ENCODE data around the gene RELA.
"Not testable (repeated sequence)": the region's sequence is repeated elsewhere in the genome, so short reads cannot be mapped to it uniquely, and the experiment has no call there.

RELA gene

GRCh38 chr11:65663639-65664200 lies 1.0 kb upstream of the RELA start:
- DNase-seq, result peak; percentile 64

- DNase-seq, result no peak
Measured at GRCh38 chr11:65662247-65662798, 393 bp downstream of the RELA start.

GRCh38 chr11:65661599-65662246 lies 993 bp downstream of the RELA start:
- DNase-seq, result no peak

- not testable (repeated sequence) for DNase-seq
Measured at GRCh38 chr11:65660908-65661307, 1.8 kb downstream of the RELA start.

GRCh38 chr11:65660038-65660437 lies 2.7 kb downstream of the RELA start:
- no peak for DNase-seq

GRCh38 chr11:65658174-65659021 lies 4.3 kb downstream of the RELA start:
- no peak for DNase-seq

- no peak for DNase-seq
Measured at GRCh38 chr11:65657426-65657825, 5.3 kb downstream of the RELA start.

GRCh38 chr11:65655570-65656332 lies 7.0 kb downstream of the RELA start:
- no peak for DNase-seq

GRCh38 chr11:65654375-65655349 lies 8.1 kb downstream of the RELA start:
- DNase-seq, result no peak

- peak; percentile 60 for DNase-seq
Measured at GRCh38 chr11:65653229-65654225, 9.2 kb downstream of the RELA start.

GRCh38 chr11:65652511-65653228 lies 10.0 kb downstream of the RELA start:
- DNase-seq, result peak; percentile 94

- peak; percentile 10 for DNase-seq
Measured at GRCh38 chr11:65651589-65652510, 10.9 kb downstream of the RELA start.

- DNase-seq, result no peak
Measured at GRCh38 chr11:65651339-65651588, 11.5 kb downstream of the RELA start.

- no peak for DNase-seq
Measured at GRCh38 chr11:65650547-65651338, 12.0 kb downstream of the RELA start.

GRCh38 chr11:65649656-65650546 lies 12.8 kb downstream of the RELA start:
- DNase-seq, result no peak

- no peak for DNase-seq
Measured at GRCh38 chr11:65648997-65649493, 13.7 kb downstream of the RELA start.

Measured in midbrain (tissue), 1 donor.